ENCODE results near the gene IQCH.
"Not testable (repeated sequence)": the region's sequence is repeated elsewhere in the genome, so short reads cannot be mapped to it uniquely, and the experiment has no call there.

IQCH gene

GRCh38 chr15:67267951-67268941 is 13.7 kb downstream of the IQCH start:
- H3K4me3 ChIP-seq (ENCODE audit: low read depth in 1 of 2, low read length in 2 of 2): no peak overlapping the region
- no peaks in the 10 kb centered on the region for H3K9me3 ChIP-seq (ENCODE audit: control insufficient read depth in 1 of 2, low read length in 2 of 2)
- H3K27ac ChIP-seq (ENCODE audit: low read length): no peak overlapping the region
- H3K36me3 ChIP-seq (ENCODE audit: control insufficient read depth in 1 of 2, insufficient read depth in 2 of 2, low read length in 2 of 2): no peaks in the 10 kb centered on the region
- no peaks in the 10 kb centered on the region for H3K4me1 ChIP-seq (ENCODE audit: control insufficient read depth in 1 of 2, insufficient read depth in 2 of 2, low read length in 2 of 2)
- no peaks in the 10 kb centered on the region for H3K27me3 ChIP-seq (ENCODE audit: low read depth, low read length)

GRCh38 chr15:67274236-67274635 is 19.6 kb downstream of the IQCH start:
- Histone ChIP-seq H3K27ac (ENCODE audit: low read length) (no peak overlapping the region), H3K9me3 (ENCODE audit: control insufficient read depth in 1 of 2, low read length in 2 of 2) (peaks cover 0 to 2% of the 10 kb centered on the region in 2 donors), H3K4me1 (ENCODE audit: control insufficient read depth in 1 of 2, insufficient read depth in 2 of 2, low read length in 2 of 2) (no peaks in the 10 kb centered on the region), H3K36me3 (ENCODE audit: control insufficient read depth in 1 of 2, insufficient read depth in 2 of 2, low read length in 2 of 2) (no peaks in the 10 kb centered on the region), H3K4me3 (ENCODE audit: low read depth in 1 of 2, low read length in 2 of 2) (no peak overlapping the region), H3K27me3 (ENCODE audit: low read depth, low read length) (no peaks in the 10 kb centered on the region)

- Histone ChIP-seq H3K4me3 (ENCODE audit: low read depth in 1 of 2, low read length in 2 of 2) (no peak overlapping the region), H3K4me1 (ENCODE audit: control insufficient read depth in 1 of 2, insufficient read depth in 2 of 2, low read length in 2 of 2) (no peaks in the 10 kb centered on the region), H3K27ac (ENCODE audit: low read length) (no peak overlapping the region), H3K9me3 (ENCODE audit: control insufficient read depth in 1 of 2, low read length in 2 of 2) (peaks cover 0 to 2% of the 10 kb centered on the region in 2 donors), H3K36me3 (ENCODE audit: control insufficient read depth in 1 of 2, insufficient read depth in 2 of 2, low read length in 2 of 2) (no peaks in the 10 kb centered on the region), H3K27me3 (ENCODE audit: low read depth, low read length) (no peaks in the 10 kb centered on the region)
Measured at GRCh38 chr15:67276666-67277065, 22.1 kb downstream of the IQCH start.

DNA sequence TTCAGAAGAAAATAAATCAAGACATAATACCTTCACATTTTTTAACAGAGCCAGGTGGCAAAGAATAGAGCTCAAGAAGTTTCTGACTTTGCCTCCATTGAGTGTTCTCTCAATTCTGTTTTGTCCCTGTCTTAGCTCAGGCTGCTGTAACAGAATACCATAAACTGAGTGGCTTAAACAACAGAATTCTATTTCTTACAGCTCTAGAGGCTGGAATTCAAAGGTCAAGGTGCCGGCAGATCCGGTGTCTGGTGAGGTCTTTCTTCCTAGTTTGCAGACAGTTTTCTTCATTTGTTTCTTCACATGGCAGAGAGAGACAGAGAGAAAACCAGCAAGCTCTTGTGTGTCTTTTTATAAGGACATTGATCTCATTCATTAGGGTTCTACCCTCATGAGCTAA is 25.6 kb downstream of the IQCH start:
- Histone ChIP-seq H3K4me3 (ENCODE audit: low read depth in 1 of 2, low read length in 2 of 2) (no peak overlapping the region), H3K27me3 (ENCODE audit: low read depth, low read length) (no peaks in the 10 kb centered on the region), H3K36me3 (ENCODE audit: control insufficient read depth in 1 of 2, insufficient read depth in 2 of 2, low read length in 2 of 2) (no peaks in the 10 kb centered on the region), H3K9me3 (ENCODE audit: control insufficient read depth in 1 of 2, low read length in 2 of 2) (no peaks in the 10 kb centered on the region), H3K27ac (ENCODE audit: low read length) (no peak overlapping the region), H3K4me1 (ENCODE audit: control insufficient read depth in 1 of 2, insufficient read depth in 2 of 2, low read length in 2 of 2) (no peaks in the 10 kb centered on the region)

- no peak overlapping the region for H3K27ac ChIP-seq (ENCODE audit: low read length)
- H3K36me3 ChIP-seq (ENCODE audit: control insufficient read depth in 1 of 2, insufficient read depth in 2 of 2, low read length in 2 of 2): no peaks in the 10 kb centered on the region
- H3K4me3 ChIP-seq (ENCODE audit: low read depth in 1 of 2, low read length in 2 of 2): no peak overlapping the region
- no peaks in the 10 kb centered on the region for H3K4me1 ChIP-seq (ENCODE audit: control insufficient read depth in 1 of 2, insufficient read depth in 2 of 2, low read length in 2 of 2)
- H3K9me3 ChIP-seq (ENCODE audit: control insufficient read depth in 1 of 2, low read length in 2 of 2): peaks cover 0 to 2% of the 10 kb centered on the region in 2 donors
- no peaks in the 10 kb centered on the region for H3K27me3 ChIP-seq (ENCODE audit: low read depth, low read length)
Measured at GRCh38 chr15:67281714-67282113, 27.1 kb downstream of the IQCH start.

DNA sequence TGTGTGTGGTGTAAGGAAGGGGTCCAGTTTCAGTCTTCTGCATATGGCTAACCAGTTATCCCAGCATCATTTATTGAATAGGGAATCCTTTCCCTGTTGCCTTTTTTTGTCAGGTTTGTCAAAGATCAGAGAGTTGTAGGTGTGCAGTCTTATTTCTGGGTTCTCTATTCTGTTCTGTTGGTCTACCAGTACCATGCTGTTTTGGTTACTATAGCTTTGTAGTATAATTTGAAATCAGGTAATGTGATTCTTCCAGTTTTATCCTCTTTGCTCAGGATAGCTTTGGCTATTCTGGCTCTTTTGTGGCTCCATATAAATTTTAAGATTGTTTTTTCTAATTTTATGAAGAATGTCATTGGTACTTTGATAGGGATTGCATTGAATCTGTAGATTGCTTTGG is 31.0 kb downstream of the IQCH start:
- not testable (repeated sequence) for H3K4me3 ChIP-seq (ENCODE audit: low read depth in 1 of 2, low read length in 2 of 2); H3K4me1 ChIP-seq (ENCODE audit: control insufficient read depth in 1 of 2, insufficient read depth in 2 of 2, low read length in 2 of 2); H3K36me3 ChIP-seq (ENCODE audit: control insufficient read depth in 1 of 2, insufficient read depth in 2 of 2, low read length in 2 of 2); H3K27me3 ChIP-seq (ENCODE audit: low read depth, low read length); H3K9me3 ChIP-seq (ENCODE audit: control insufficient read depth in 1 of 2, low read length in 2 of 2); H3K27ac ChIP-seq (ENCODE audit: low read length)

DNA sequence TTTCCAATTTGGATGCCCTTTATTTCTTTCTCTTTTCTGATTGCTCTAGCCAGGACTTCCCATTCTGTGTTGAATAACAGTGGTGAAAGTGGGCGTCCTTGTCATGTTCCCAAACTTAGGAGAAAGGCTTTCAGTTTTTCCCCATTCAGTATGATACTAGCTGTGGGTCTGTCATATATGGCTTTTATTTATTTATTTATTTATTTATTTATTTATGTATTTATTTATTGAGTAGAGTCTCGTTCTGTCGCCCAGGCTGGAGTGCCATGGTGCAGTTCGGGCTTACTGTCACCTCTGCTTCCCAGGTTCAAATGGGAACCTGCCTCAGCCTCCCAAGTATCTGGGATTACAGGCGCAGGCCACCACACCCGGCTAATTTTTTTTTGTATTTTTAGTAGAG is 31.8 kb downstream of the IQCH start:
- H3K9me3 ChIP-seq (ENCODE audit: control insufficient read depth in 1 of 2, low read length in 2 of 2); H3K27ac ChIP-seq (ENCODE audit: low read length); H3K4me1 ChIP-seq (ENCODE audit: control insufficient read depth in 1 of 2, insufficient read depth in 2 of 2, low read length in 2 of 2); H3K4me3 ChIP-seq (ENCODE audit: low read depth in 1 of 2, low read length in 2 of 2); H3K36me3 ChIP-seq (ENCODE audit: control insufficient read depth in 1 of 2, insufficient read depth in 2 of 2, low read length in 2 of 2); H3K27me3 ChIP-seq (ENCODE audit: low read depth, low read length): not testable (repeated sequence)

DNA sequence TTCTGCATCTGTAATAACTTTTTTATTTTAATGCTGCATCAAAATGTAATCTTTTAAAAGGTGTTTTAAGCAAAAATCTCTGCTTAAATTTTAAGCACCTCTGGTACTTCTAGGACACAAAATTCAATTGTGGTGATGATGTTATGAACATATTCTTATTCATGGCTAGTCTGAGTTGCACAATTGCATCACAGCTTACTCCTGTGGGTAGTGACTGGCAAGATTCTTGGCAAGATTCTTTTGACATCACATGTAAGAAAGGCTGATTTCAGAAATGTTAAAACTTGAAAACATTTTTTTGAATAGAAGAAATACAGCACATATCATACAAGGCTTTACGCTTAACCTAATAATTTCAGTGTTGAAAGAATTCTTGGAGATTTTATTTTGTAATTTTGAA is 35.7 kb downstream of the IQCH start:
- Histone ChIP-seq H3K36me3 (ENCODE audit: control insufficient read depth in 1 of 2, insufficient read depth in 2 of 2, low read length in 2 of 2) (no peaks in the 10 kb centered on the region), H3K27me3 (ENCODE audit: low read depth, low read length) (no peaks in the 10 kb centered on the region), H3K9me3 (ENCODE audit: control insufficient read depth in 1 of 2, low read length in 2 of 2) (peaks cover 0 to 2% of the 10 kb centered on the region in 2 donors), H3K4me1 (ENCODE audit: control insufficient read depth in 1 of 2, insufficient read depth in 2 of 2, low read length in 2 of 2) (no peaks in the 10 kb centered on the region), H3K4me3 (ENCODE audit: low read depth in 1 of 2, low read length in 2 of 2) (no peak overlapping the region), H3K27ac (ENCODE audit: low read length) (no peak overlapping the region)

DNA sequence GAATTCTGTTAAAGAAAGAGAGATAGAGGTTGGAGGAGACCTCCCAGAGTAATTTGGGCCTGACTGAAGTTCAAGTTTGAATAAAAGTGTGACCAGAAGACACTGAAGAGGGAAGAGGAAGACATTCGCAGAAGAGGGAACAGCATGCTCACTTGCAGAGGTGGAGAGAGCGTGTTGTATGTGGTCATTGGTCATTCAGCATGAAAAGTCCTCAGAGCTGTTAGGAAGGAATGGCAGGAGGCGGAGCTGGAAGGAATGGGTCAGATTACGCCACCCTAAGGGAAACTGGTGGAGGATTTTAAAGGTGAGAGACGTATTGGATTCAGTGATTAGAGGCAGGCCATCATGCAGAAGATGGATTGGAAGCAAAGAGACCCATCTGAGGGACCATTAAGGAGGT is 41.6 kb downstream of the IQCH start:
- no peaks in the 10 kb centered on the region for H3K36me3 ChIP-seq (ENCODE audit: control insufficient read depth in 1 of 2, insufficient read depth in 2 of 2, low read length in 2 of 2)
- H3K4me1 ChIP-seq (ENCODE audit: control insufficient read depth in 1 of 2, insufficient read depth in 2 of 2, low read length in 2 of 2): no peaks in the 10 kb centered on the region
- no peak overlapping the region for H3K4me3 ChIP-seq (ENCODE audit: low read depth in 1 of 2, low read length in 2 of 2)
- H3K27ac ChIP-seq (ENCODE audit: low read length): no peak overlapping the region
- no peaks in the 10 kb centered on the region for H3K27me3 ChIP-seq (ENCODE audit: low read depth, low read length)
- H3K9me3 ChIP-seq (ENCODE audit: control insufficient read depth in 1 of 2, low read length in 2 of 2): no peaks in the 10 kb centered on the region

DNA sequence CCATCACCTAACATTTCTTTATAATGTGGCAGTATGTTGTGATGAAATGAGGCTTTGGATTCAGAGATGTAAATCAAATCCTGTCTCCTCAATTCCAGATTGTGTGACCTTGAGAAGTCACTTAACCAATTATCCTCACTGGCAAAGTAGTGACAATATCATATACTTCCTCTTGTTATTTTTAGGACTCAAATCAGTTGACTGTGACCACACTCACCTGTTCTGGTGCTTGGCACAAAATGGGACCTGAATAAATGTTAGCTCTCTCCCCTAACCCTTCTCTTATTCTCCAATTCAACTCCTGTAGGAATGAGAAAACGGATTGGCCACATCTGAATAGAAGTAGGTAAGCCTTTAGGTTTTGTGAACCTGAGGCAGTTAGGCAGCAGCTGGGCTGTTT is 42.1 kb downstream of the IQCH start:
- H3K36me3 ChIP-seq (ENCODE audit: control insufficient read depth in 1 of 2, insufficient read depth in 2 of 2, low read length in 2 of 2): no peaks in the 10 kb centered on the region
- no peak overlapping the region for H3K4me3 ChIP-seq (ENCODE audit: low read depth in 1 of 2, low read length in 2 of 2)
- H3K9me3 ChIP-seq (ENCODE audit: control insufficient read depth in 1 of 2, low read length in 2 of 2): no peaks in the 10 kb centered on the region
- H3K27ac ChIP-seq (ENCODE audit: low read length): no peak overlapping the region
- H3K4me1 ChIP-seq (ENCODE audit: control insufficient read depth in 1 of 2, insufficient read depth in 2 of 2, low read length in 2 of 2): no peaks in the 10 kb centered on the region
- no peaks in the 10 kb centered on the region for H3K27me3 ChIP-seq (ENCODE audit: low read depth, low read length)

DNA sequence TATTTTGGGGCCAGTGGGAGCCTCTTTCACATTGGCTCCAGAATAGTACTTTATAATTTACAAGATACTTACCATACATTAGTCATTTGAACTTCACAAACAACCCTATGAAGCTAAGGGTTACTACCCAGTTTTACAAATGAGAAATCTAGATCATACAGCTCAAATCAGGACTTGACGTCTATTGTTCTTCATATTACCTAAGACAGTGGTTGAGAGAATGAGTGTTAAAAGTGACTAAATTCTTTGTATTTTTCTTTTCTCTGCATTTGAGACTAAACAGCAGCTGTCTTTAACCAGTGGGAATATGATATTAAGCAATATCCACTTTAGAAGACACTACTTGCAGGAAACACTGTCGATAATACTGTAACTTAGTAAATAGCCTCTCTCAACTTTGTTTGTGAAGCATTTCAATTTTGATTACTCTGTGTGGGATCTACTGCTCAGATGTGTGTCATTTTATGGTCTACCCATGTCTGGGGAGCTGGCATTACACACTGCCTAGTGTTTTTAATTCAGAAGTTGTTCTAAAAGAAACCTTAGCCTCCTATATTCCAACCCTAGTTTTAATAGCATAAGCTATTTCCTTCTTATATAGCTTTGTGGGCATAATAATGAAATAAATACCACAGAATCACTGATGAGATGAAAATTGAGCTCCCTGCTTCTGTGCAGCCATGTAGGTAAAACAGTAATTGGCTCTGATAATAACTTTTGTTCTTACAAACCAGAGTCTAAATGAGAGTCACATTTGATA is 45.9 kb downstream of the IQCH start:
- H3K4me3 ChIP-seq (ENCODE audit: low read depth in 1 of 2, low read length in 2 of 2): no peak overlapping the region
- H3K9me3 ChIP-seq (ENCODE audit: control insufficient read depth in 1 of 2, low read length in 2 of 2): no peaks in the 10 kb centered on the region
- no peak overlapping the region for H3K27ac ChIP-seq (ENCODE audit: low read length)
- H3K27me3 ChIP-seq (ENCODE audit: low read depth, low read length): no peaks in the 10 kb centered on the region
- no peaks in the 10 kb centered on the region for H3K4me1 ChIP-seq (ENCODE audit: control insufficient read depth in 1 of 2, insufficient read depth in 2 of 2, low read length in 2 of 2)
- no peaks in the 10 kb centered on the region for H3K36me3 ChIP-seq (ENCODE audit: control insufficient read depth in 1 of 2, insufficient read depth in 2 of 2, low read length in 2 of 2)
